Endothelial cell of umbilical vein (primary cell): ENCODE results near the gene LINC01488.
A peak's percentile ranks its signal among the peaks of the same experiment; 100 is the strongest.

Source experiments
- CTCF ChIP-seq, 2 donors: IDR thresholded peaks; 1 replicate in 1 of 2; 2 replicates in 1 of 2; pipeline ENCODE4 v1.5.1; 2011; ENCODE audit warnings: low read length in 2 of 2, mild to moderate bottlenecking in 2 of 2, moderate library complexity in 2 of 2, control low read depth in 1 of 2, inconsistent platforms in 1 of 2, low read depth in 1 of 2; ENCODE audit not compliant: insufficient read depth in 1 of 2; ENCODE audit errors: extremely low read depth in 1 of 2
- FOS ChIP-seq: IDR thresholded peaks from 2 replicates; pipeline ENCODE4 v1.6.1; 2011; ENCODE audit warnings: mild to moderate bottlenecking, low read length, moderate library complexity, borderline replicate concordance; ENCODE audit not compliant: insufficient read depth
- POLR2A ChIP-seq: IDR thresholded peaks from 2 replicates; pipeline ENCODE4 v1.6.1; 2012; ENCODE audit warnings: low read depth, mild to moderate bottlenecking, control low read depth, low read length

GRCh38 chr11:69443968-69444364, 37.5 kb upstream of the LINC01488 start:
- TF ChIP-seq CTCF (IDR thresholded peaks at IDR 0.05; ENCODE audit: extremely low read depth in 1 of 2, insufficient read depth in 1 of 2, low read depth in 1 of 2, low read length in 2 of 2) = no peak
- TF ChIP-seq POLR2A = no peak
- peak; percentile 30 for TF ChIP-seq FOS
